T-helper 2 cell (primary cell): Measurements from ENCODE around the gene KLK12.

Experiments used
- DNase-seq, 5 experiments: peaks; one replicate each; pipeline versions ENCODE4 v3.0.0 to v3.0.0-alpha.2; 2012 to 2022

KLK12 gene

DNA sequence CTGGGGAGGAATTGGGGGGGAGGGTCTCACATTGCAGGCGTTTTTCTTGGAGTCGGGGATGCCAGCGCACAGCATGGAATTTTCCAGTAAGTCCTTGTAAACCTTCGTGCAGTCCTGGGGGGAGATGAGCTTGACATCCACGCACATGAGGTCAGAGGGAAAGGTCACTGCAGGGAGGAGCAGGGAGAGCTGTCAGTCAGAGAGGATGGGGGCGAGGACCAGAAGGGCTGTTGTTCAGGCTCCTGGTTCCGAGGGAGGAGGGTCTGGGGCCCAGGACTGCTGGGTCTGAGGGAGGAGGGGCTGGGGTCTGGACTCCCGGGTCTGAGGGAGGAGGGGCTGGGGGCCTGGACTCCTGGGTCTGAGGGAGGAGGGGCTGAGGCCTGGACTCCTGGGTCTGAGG is 55.0 kb downstream of the KLK12 start:
- no peak for DNase-seq
